Activated T-cell treated with anti-CD3 and anti-CD28 coated beads for 4 hours (primary cell): ENCODE results near the gene TSKU.
"Not testable (repeated sequence)": the region's sequence is repeated elsewhere in the genome, so short reads cannot be mapped to it uniquely, and the experiment has no call there.

Experiments used
- DNase-seq: peaks from one replicate; pipeline ENCODE4 v3.0.0-alpha.2; 2020

Gene TSKU

DNA sequence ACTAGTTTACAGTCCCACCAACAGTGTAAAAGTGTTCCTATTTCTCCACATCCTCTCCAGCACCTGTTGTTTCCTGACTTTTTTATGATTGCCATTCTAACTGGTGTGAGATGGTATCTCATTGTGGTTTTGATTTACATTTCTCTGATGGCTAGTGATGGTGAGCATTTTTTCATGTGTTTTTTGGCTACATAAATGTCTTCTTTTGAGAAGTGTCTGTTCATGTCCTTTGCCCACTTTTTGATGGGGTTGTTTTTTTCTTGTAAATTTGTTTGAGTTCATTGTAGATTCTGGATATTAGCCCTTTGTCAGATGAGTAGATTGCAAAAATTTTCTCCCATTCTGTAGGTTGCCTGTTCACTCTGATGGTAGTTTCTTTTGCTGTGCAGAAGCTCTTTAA is 43.8 kb downstream of the TSKU start:
- DNase-seq: not testable (repeated sequence)

DNA sequence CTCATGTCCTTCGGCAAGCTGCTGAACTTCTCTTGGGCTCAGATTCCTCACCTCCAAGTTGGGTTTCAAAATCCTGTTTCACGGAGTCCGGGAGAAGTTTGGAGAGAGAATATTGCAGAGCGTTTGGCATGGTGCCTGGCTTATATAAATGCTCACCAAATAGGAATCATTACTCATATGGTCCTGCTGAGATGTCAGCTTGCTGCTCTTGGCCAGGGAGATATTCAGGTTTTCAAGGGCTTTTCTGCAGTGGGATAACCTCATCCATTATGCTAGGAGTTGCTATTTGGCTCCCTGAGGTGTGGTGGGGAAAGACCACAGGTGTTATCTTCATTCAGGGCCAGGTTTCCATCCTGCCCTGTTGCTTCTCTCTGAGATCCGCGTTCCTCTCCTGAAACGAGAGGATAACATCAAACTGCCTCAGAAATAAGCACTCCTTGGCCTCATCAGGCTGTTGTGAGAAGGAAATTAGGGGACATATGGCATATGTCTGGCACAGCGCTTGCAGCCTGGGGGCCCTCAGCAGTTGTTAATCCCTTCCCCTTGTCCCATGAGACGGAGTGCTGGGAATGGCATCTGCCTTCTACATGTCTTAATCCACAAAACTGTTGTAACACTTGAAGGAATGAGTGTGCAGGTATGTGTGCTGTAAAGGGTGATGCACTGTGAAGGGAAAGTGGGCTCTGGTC is 47.6 kb downstream of the TSKU start:
- no peak for DNase-seq

DNA sequence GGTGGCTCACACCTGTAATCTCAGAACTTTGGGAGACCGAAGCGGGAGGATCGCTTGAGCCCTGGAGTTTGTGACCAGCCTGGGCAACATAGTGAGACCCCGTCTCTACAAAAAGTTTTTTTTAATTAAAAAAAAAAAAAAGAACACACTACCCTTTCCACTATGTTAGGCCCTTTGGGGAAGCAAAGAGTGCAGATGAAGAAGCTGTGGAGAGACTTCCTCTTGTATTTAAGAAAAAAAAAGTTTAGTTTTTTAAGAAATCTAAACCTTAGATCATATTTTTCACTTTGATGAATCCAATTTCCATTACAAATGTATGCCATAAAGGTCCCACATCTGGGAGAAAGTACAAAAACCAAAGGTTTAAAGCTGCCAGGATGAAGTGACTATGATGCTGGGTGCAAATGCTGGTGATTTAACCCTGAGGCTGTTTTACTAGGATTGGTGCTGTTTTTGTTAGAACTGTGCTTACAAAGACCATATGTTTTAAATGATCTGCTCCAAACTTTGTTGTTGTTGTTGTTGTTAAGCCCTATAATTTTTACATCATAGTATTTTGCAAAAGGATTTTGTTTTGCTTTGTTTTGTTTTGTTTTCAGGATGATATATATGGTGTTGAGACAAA is 48.6 kb downstream of the TSKU start:
- no peak for DNase-seq

DNA sequence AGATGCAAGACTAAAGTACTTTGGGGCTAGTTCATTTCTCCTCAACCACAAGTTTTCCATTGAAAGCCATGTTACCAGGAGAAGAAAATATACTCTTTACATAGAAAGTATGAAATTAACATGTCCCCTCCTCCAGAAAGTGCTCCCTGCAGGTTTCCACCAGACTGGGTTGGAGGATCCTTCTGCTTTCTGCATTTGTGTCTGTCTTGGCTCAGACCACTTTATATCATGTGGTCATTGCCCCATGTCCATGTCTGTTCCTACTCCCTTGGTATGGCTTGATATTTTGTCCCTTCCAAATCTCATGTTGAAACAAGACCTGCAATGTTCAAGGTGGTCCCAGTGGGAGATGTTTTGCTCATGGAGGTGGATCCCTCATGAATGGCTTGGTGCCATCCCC is 49.2 kb downstream of the TSKU start:
- DNase-seq: no peak

DNA sequence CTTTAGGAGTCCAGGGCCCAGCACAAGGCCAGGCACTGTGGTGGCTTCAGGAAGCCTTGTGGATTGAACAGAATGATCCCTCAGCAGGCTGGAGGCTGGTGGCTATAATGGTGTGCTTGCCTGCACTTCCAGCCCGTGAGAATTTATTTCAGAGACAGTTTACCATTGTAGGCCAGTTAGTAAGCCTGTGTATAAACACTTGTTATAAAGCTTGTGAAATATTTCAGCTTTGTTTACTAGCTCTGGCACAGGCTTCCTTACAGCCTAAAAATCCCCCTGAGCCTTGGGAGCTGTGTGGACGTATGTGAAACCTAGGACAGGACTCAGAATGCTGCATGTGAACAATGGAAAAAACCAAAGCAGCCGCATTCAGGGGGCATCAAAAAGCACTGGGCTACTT is 51.0 kb downstream of the TSKU start:
- DNase-seq: no peak

DNA sequence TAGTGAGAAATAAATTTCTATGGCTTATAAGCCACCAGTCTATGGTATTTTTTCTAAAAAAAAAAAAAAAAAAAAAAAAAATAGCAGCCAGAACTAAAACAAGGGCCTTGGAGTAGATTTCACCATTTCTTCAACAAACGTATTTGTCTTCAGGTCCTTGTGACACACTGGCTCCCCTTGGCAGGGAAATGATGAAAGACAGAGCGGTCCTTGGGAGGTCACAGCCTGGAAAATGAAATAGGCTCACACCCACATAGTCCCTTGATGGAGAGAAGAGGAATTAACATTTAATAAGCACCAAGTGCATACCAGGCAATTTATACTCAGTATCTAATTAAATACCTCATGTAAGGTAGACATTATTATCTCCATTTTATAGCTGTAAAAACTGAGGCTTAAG is 51.9 kb downstream of the TSKU start:
- no peak for DNase-seq

DNA sequence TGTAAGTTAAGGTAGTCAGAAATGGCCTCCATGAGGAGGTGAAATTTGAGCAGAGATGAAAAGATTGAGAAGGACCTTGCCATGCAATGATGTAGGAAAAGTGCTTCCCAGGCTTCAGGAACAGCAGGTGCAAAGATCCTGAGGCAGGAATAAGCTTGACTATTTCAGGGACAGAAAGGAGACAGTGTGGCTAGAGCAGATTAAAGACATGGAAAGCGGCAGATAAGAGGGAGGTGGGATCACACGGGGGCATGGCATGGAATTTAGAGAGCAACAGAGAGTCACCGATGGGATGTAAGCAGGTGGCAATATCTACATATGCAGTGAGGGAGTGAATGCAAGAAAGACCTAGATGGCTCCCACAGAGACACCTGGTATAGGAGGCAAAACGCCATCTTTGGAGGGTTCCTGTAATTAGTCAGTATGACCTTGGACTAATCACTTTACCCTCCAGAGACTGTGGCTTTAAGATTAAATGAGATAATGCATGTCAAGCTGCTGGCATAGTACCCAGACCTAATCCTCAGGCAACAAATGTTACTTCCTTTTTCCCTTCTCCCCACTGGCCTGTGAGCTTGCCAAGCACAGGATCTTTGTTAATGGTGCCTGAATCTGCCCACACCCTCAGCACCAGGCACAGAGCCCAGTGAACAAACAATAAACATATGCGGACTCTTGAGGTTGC is 52.9 kb downstream of the TSKU start:
- no peak for DNase-seq

DNA sequence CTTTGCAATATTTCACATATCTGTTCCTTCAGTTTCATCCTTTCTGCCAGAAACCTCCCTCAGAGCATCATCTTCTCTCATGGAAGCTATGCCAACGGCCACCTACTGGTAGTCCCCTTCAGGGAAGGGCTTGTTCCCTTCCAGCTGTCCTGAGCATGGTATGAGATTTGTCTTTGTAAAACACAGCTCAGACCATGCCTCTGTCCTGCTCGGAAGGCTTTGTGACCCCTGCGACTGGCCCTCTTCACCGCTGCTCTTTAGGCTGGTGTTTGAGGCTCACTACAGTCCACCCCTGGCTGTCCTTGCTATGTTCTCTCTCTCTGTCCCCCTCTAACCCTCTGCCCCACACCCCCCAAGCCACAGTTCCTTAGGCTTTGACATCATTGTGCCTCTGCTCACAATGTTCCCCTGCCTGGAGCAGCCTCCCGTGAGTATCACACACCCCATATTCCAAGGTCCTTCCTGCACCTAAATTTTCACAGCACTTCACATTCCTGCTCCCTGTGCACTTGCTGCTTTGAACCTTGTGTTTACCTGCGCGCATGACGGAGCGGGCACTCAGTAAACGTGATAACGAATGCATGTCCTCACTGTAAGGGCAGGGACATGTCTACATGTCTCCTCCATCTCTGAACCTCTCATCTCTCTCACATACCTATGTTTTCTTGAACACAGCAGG is 53.6 kb downstream of the TSKU start:
- no peak for DNase-seq

DNA sequence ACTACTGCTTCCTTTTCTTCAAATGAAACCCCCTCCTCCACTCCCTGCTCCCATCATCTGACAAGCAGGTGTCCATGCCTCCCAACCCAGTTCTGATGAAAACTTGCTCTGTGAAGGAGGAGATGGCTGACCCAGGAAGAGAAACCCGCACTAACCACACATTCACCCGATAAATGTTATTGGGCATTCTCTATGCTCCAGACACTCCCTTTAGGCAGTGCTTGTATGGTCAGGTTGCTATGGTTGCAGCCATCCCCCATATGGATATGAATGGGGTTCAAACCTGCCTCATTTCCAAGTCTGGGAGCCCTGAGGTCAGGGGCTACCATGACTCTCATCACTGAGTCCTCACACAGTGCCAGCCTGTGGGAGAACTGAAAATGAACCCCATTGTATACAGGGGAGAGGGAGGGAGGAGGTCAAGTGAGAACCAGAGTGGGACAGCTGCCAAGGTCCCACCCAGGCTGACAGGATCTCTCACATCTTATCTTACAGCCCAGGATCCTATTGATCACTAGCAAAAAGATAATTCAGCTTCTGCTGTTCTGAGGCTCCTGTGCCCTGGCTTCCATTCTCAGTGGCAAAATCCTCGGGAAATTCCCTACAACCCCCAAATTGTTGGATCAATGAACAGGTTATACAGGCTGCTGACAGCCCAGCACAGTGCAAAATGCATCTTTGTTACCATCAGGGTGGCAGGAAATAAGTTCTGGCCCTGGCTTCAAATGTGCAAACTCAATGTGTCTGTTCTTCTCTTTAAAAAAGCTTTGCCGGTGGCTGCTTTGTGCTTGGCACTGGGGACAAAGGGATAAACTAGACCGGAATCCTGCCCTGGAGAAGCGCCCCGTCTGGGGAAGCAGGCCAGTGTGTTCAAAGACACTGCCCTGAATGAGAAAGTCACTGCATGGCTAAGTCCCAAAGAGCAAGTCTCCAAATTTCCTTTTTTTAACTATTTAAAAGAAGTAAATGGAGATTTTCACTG is 54.8 kb downstream of the TSKU start:
- no peak for DNase-seq

DNA sequence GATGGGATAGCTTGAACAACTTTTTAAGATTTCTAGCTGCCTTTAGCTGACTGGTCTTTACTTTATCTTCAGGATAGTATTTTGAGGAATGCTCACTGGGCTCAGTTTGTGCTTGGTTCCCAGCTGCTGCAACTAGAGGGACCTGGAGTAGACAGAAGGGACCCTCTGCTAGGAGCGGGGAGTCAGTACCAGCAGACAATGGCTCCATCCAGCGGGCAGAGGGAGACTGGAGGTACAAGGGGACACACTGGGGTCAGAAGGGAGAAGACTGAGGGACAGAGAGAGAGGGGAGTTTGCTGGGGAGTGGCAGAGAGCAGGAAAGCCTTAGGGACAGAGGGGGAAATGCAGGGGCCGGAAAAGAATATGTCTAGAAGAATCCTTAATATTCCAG is 55.5 kb downstream of the TSKU start:
- DNase-seq: no peak

DNA sequence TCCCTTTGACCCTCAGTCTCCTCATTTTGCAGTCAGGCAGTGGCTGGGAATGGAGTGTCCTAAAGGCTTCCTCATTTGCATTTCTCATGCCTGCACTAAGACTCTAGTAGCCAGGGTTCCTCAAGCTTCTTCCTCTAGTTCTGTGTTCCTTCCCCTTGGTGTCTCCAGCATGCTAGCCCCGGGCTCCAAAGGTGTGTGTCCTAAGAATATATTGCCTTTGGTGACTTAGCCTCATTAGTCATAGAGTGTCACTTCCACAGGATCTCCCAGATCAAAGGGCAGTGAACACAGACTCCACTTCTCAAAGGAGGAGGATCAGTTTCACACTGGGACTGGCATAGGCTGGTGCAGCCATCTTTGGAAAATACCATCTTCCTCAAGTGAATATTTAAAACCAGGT is 56.2 kb downstream of the TSKU start:
- no peak for DNase-seq

DNA sequence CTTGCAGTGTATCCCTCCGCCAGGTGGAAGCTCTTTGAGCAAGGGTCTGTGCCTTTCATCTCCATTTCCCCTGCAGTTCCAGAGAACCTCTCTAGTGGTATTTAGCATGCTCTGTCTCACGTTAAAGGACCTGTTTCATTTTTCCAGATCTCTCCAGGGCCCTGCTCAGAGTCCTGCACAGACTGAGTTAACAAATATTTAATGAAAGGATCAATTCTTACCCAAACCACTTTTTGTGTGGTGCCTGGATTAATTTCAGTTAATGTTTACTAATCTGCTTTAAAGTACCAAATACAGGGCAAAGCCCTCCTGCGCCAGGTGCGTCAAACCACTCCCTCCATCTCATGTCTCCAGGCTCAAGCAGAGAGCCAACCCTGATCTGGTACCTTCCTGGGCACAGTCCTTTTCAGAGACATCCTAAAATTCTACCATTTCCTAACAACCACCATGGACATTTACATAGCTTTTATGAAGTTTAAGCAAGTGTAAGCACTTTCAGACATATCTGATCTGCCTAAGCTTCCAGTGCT is 58.8 kb downstream of the TSKU start:
- DNase-seq: no peak

DNA sequence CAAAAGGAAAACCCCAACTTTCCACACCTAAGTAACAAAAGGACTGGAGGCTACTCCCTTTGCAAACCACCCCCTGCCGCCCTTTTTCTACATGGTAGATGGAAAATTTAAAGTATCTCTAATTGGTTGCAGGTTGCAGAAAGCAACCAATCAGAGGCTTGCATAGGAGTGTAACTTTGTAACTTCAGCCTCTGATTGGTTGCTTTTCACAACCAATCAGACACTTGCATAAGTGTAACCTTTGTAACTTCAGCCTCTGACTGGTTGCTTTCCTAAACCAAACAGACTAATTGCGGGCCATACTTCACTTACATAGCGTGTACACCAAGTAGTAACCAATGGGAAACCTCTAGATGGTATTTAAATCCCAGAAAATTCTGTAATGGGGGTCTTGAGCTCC is 60.8 kb downstream of the TSKU start:
- no peak for DNase-seq

DNA sequence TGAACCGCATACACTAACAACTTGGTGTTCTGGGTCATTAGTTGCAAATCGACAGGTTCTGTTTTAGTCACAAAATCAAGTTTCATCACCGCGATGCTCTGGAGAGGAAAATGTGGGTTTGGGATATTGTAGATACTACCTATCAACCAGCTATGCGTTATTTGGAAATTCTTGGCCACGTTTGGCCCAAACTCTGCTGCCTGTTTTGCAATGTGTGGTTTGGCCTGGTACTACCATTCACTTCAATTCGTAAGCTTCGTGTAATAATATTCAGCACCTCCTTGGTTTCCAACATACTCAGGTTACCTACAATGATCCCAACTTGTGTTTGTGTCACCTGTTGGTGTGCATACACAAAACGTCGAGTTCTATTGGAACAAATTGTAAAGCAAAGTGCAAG is 61.4 kb downstream of the TSKU start:
- no peak for DNase-seq

DNA sequence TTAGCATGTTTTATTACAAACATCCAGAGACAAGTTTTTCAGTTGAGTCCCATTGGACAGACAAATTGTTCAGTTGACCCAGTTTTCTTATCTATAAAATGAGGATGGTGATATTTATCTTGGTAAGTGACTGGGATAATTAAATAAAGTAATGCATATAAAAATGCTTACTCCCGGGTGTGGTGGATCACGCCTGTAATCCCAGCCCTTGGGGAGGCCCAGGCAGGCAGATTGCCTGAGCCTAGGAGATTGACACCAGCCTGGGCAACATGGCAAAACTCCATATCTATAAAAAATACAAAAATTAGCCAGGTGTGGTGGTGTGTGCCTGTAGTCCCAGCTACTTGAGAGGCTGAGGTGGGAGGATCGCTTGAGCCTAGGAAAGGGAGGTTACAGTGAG is 61.9 kb downstream of the TSKU start:
- DNase-seq: no peak

DNA sequence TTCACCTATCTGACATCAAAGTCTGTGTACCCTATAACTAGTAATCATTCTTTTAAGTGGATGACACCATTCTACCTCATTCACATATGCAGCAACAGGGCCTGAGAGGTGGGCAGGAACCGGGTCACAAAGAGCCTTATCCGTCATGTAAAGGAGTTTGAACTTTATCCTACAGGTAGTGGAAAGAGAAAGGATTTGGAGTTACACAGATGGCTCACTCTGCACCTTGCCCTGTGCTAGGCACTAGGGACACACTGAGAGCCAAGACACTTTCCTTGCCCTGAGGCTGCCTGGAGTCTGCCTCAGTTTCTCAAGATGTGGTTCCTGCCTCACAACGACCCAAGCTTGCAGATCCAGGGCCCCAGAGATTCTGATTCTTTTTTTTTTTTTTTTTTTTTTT is 63.3 kb downstream of the TSKU start:
- no peak for DNase-seq
